Measurements from ENCODE around the gene ULK2. TPM values are rescaled to one million over a fixed set of nuclear protein-coding genes. Genes with fewer than 3 reads are reported as not detected.
"Not testable (repeated sequence)": the region's sequence is repeated elsewhere in the genome, so short reads cannot be mapped to it uniquely, and the experiment has no call there.

Gene ULK2
- 6.9 and 7.2 TPM in 2 replicates for total RNA-seq (2014; rRNA removed; shearing (Covaris generic))

- DNase-seq (ENCODE audit: low read depth), result peak; percentile 72
These were observed at the start of gene ULK2 for GRCh38 chr17:19867329-19868078. Gene ULK2, minus strand, starts transcription at chr17:19867936. Its CDS starts 519 bp downstream, at chr17:19867417.

- no peak for DNase-seq (ENCODE audit: low read depth)
These were observed 47.7 kb upstream of the ULK2 start for GRCh38 chr17:19915245-19915978.

GRCh38 chr17:19911033-19911432, 43.3 kb upstream of the ULK2 start:
- DNase-seq (ENCODE audit: low read depth), result no peak

GRCh38 chr17:19909139-19909538, 41.4 kb upstream of the ULK2 start:
- no peak for DNase-seq (ENCODE audit: low read depth)

GRCh38 chr17:19905502-19905901, 37.8 kb upstream of the ULK2 start:
- no peak for DNase-seq (ENCODE audit: low read depth)

- no peak for DNase-seq (ENCODE audit: low read depth)
These were observed 37.2 kb upstream of the ULK2 start for GRCh38 chr17:19904924-19905323.

- DNase-seq (ENCODE audit: low read depth), result no peak
These were observed 36.7 kb upstream of the ULK2 start for GRCh38 chr17:19904412-19904811.

- DNase-seq (ENCODE audit: low read depth), result no peak
These were observed 33.1 kb upstream of the ULK2 start for GRCh38 chr17:19900809-19901208.

- peak; percentile 24 for DNase-seq (ENCODE audit: low read depth)
These were observed 30.2 kb upstream of the ULK2 start for GRCh38 chr17:19897903-19898302.

GRCh38 chr17:19897090-19897837, 29.5 kb upstream of the ULK2 start:
- DNase-seq (ENCODE audit: low read depth), result no peak

GRCh38 chr17:19896679-19897078, 28.9 kb upstream of the ULK2 start:
- DNase-seq (ENCODE audit: low read depth), result no peak

- DNase-seq (ENCODE audit: low read depth), result not testable (repeated sequence)
These were observed 22.8 kb upstream of the ULK2 start for GRCh38 chr17:19890554-19890953.

GRCh38 chr17:19890001-19890400, 22.3 kb upstream of the ULK2 start:
- DNase-seq (ENCODE audit: low read depth), result not testable (repeated sequence)

- no peak for DNase-seq (ENCODE audit: low read depth)
These were observed 18.4 kb upstream of the ULK2 start for GRCh38 chr17:19886116-19886515.

GRCh38 chr17:19883537-19884215, 15.9 kb upstream of the ULK2 start:
- DNase-seq (ENCODE audit: low read depth), result no peak

- no peak for DNase-seq (ENCODE audit: low read depth)
These were observed 12.7 kb upstream of the ULK2 start for GRCh38 chr17:19880393-19880792.

- no peak for DNase-seq (ENCODE audit: low read depth)
These were observed 9.7 kb upstream of the ULK2 start for GRCh38 chr17:19877364-19877945.

- no peak for DNase-seq (ENCODE audit: low read depth)
These were observed 8.9 kb upstream of the ULK2 start for GRCh38 chr17:19876529-19877161.

- no peak for DNase-seq (ENCODE audit: low read depth)
These were observed 6.5 kb upstream of the ULK2 start for GRCh38 chr17:19874256-19874655.

GRCh38 chr17:19873346-19873745, 5.6 kb upstream of the ULK2 start:
- DNase-seq (ENCODE audit: low read depth), result no peak

GRCh38 chr17:19868079-19868395, 301 bp upstream of the ULK2 start:
- DNase-seq (ENCODE audit: low read depth), result no peak

All from Daoy (cell line).